Gastroesophageal sphincter (tissue), 3 donors: ENCODE data around the gene MMP2.

ENCODE experiments used
- POLR2A ChIP-seq, 2 donors: fragments of 450-650 bp; IDR thresholded peaks; one replicate each; pipeline ENCODE4 v1.6.1; 2017; ENCODE audit warnings: antibody characterized with exemption in 2 of 2, mild to moderate bottlenecking in 2 of 2, moderate library complexity in 1 of 2
- TF ChIP-seq, protein P1 (sequence below), 4 experiments: fragments of 200-600 bp in 2 of 4; fragments of 450-650 bp in 2 of 4; sonication (generic) in 1 of 4; IDR thresholded peaks; one replicate each; pipeline ENCODE4 v1.5.1; 2017 to 2019; ENCODE audit warnings: antibody characterized with exemption in 4 of 4, mild to moderate bottlenecking in 2 of 4, moderate library complexity in 2 of 4

DNA sequence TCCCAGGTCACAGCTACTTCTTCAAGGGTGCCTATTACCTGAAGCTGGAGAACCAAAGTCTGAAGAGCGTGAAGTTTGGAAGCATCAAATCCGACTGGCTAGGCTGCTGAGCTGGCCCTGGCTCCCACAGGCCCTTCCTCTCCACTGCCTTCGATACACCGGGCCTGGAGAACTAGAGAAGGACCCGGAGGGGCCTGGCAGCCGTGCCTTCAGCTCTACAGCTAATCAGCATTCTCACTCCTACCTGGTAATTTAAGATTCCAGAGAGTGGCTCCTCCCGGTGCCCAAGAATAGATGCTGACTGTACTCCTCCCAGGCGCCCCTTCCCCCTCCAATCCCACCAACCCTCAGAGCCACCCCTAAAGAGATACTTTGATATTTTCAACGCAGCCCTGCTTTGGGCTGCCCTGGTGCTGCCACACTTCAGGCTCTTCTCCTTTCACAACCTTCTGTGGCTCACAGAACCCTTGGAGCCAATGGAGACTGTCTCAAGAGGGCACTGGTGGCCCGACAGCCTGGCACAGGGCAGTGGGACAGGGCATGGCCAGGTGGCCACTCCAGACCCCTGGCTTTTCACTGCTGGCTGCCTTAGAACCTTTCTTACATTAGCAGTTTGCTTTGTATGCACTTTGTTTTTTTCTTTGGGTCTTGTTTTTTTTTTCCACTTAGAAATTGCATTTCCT, 26.5 kb downstream of the MMP2 start:
- TF ChIP-seq, protein P1, sequence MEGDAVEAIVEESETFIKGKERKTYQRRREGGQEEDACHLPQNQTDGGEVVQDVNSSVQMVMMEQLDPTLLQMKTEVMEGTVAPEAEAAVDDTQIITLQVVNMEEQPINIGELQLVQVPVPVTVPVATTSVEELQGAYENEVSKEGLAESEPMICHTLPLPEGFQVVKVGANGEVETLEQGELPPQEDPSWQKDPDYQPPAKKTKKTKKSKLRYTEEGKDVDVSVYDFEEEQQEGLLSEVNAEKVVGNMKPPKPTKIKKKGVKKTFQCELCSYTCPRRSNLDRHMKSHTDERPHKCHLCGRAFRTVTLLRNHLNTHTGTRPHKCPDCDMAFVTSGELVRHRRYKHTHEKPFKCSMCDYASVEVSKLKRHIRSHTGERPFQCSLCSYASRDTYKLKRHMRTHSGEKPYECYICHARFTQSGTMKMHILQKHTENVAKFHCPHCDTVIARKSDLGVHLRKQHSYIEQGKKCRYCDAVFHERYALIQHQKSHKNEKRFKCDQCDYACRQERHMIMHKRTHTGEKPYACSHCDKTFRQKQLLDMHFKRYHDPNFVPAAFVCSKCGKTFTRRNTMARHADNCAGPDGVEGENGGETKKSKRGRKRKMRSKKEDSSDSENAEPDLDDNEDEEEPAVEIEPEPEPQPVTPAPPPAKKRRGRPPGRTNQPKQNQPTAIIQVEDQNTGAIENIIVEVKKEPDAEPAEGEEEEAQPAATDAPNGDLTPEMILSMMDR (IDR thresholded peaks at IDR 0.05): no peak
- no peak for TF ChIP-seq POLR2A (IDR thresholded peaks at IDR 0.05)
